Breast epithelium (tissue), 3 donors: ENCODE data around the gene SGK2.
"Not testable (repeated sequence)": the region's sequence is repeated elsewhere in the genome, so short reads cannot be mapped to it uniquely, and the experiment has no call there.

ENCODE experiments used
- POLR2A ChIP-seq: fragments of 450-650 bp; IDR thresholded peaks from one replicate; pipeline ENCODE4 v1.6.1; 2016; ENCODE audit warnings: antibody characterized with exemption, mild to moderate bottlenecking, moderate library complexity
- POLR2AphosphoS5 ChIP-seq, 3 donors: sonication (generic); formaldehyde crosslinking; IDR thresholded peaks; one replicate each; pipeline ENCODE4 v1.6.1; 2017; ENCODE audit warnings: antibody characterized with exemption in 3 of 3
- TF ChIP-seq, protein P1 (sequence below), 3 donors: fragments of 450-650 bp; IDR thresholded peaks; one replicate each; pipeline ENCODE4 v1.5.1; 2016 to 2017; ENCODE audit warnings: antibody characterized with exemption in 3 of 3, mild to moderate bottlenecking in 3 of 3, moderate library complexity in 3 of 3

DNA sequence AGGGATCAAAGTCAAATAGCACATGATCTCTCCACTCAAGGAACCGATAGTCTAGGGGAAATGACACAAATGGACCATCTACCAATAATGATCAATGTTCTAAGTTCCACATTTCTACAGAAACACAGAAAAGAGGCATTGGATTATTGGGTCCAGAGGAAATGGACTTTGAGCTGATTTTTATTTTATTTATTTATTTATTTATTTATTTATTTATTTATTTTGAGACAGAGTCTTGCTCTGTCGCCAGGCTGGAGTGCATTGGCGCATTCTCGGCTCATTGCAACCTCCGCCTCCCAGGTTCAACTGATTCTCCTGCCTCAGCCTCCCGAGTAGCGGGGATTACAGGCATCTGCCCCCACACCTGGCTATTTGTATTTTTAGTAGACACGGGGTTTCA is 43.1 kb downstream of the SGK2 start:
- TF ChIP-seq, protein P1, sequence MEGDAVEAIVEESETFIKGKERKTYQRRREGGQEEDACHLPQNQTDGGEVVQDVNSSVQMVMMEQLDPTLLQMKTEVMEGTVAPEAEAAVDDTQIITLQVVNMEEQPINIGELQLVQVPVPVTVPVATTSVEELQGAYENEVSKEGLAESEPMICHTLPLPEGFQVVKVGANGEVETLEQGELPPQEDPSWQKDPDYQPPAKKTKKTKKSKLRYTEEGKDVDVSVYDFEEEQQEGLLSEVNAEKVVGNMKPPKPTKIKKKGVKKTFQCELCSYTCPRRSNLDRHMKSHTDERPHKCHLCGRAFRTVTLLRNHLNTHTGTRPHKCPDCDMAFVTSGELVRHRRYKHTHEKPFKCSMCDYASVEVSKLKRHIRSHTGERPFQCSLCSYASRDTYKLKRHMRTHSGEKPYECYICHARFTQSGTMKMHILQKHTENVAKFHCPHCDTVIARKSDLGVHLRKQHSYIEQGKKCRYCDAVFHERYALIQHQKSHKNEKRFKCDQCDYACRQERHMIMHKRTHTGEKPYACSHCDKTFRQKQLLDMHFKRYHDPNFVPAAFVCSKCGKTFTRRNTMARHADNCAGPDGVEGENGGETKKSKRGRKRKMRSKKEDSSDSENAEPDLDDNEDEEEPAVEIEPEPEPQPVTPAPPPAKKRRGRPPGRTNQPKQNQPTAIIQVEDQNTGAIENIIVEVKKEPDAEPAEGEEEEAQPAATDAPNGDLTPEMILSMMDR (IDR thresholded peaks at IDR 0.05), result not testable (repeated sequence)
- TF ChIP-seq POLR2A; POLR2AphosphoS5 (IDR thresholded peaks at IDR 0.05): not testable (repeated sequence)
